DND-41 (cell line): ENCODE results near the gene TBXAS1.

Source experiments
- ATAC-seq: fragments of 200-7000 bp; cut with Tn5 transposase; 3 replicates; pipeline ENCODE4 v1.9.1; 2021; ENCODE audit warnings: low read depth; ENCODE audit not compliant: insufficient read depth
- DNase-seq: peaks from one replicate; pipeline ENCODE4 v3.0.0-alpha.2; 2020
- H2AFZ ChIP-seq: 2 replicates; pipeline ENCODE4 v1.6.0; 2012; ENCODE audit warnings: low read depth, low read length
- H3K27ac ChIP-seq: 2 replicates; pipeline ENCODE4 v1.5.1; 2012; ENCODE audit warnings: low read length, inconsistent platforms
- H3K27me3 ChIP-seq: fragments of 200-600 bp; sonication (generic); 2 replicates; pipeline ENCODE4 v1.6.0; 2012; ENCODE audit warnings: low read length, mild to moderate bottlenecking, inconsistent platforms; ENCODE audit not compliant: insufficient read depth, poor library complexity
- H3K36me3 ChIP-seq: 2 replicates; pipeline ENCODE4 v1.5.1; 2012; ENCODE audit warnings: low read length, inconsistent platforms; ENCODE audit not compliant: insufficient read depth
- H3K4me1 ChIP-seq: 2 replicates; pipeline ENCODE4 v1.5.1; 2012; ENCODE audit warnings: mild to moderate bottlenecking, low read length; ENCODE audit not compliant: insufficient read depth
- H3K4me2 ChIP-seq: 2 replicates; pipeline ENCODE4 v1.6.0; 2012; ENCODE audit warnings: mild to moderate bottlenecking, moderate library complexity, low read length, inconsistent platforms; ENCODE audit not compliant: insufficient read depth
- H3K4me3 ChIP-seq, 2 experiments: fragments of 200-600 bp in 1 of 2; shearing (Covaris generic) in 1 of 2; 2 replicates each; pipeline ENCODE4 v1.5.1; 2012 to 2016; ENCODE audit warnings: inconsistent platforms in 2 of 2, low read length in 2 of 2, mild to moderate bottlenecking in 2 of 2, low read depth in 1 of 2, moderate library complexity in 1 of 2
- H3K79me2 ChIP-seq: 2 replicates; pipeline ENCODE4 v1.6.0; 2012; ENCODE audit warnings: low read length, inconsistent platforms; ENCODE audit not compliant: insufficient read depth
- H3K9ac ChIP-seq: 2 replicates; pipeline ENCODE4 v1.6.0; 2012; ENCODE audit warnings: low read depth, mild to moderate bottlenecking, inconsistent platforms, low read length, moderate library complexity
- H3K9me3 ChIP-seq: 2 replicates; pipeline ENCODE4 v1.5.1; 2012; ENCODE audit warnings: low read length, moderate library complexity, mild to moderate bottlenecking, inconsistent platforms; ENCODE audit not compliant: insufficient read depth, severe bottlenecking
- H4K20me1 ChIP-seq: 2 replicates; pipeline ENCODE4 v1.6.0; 2012; ENCODE audit warnings: low read length; ENCODE audit not compliant: insufficient read depth
- EZH2 ChIP-seq: IDR thresholded peaks from 3 replicates; pipeline ENCODE4 v1.6.1; 2012; ENCODE audit warnings: borderline replicate concordance, low read depth, mild to moderate bottlenecking, moderate library complexity, low read length, inconsistent platforms; ENCODE audit not compliant: severe bottlenecking
- TF ChIP-seq, protein P1 (sequence below): IDR thresholded peaks from 2 replicates; pipeline ENCODE4 v1.5.1; 2012; ENCODE audit warnings: borderline replicate concordance, low read length, moderate library complexity, mild to moderate bottlenecking; ENCODE audit not compliant: poor library complexity, severe bottlenecking; ENCODE audit errors: extremely low read depth

TBXAS1 gene

DNA sequence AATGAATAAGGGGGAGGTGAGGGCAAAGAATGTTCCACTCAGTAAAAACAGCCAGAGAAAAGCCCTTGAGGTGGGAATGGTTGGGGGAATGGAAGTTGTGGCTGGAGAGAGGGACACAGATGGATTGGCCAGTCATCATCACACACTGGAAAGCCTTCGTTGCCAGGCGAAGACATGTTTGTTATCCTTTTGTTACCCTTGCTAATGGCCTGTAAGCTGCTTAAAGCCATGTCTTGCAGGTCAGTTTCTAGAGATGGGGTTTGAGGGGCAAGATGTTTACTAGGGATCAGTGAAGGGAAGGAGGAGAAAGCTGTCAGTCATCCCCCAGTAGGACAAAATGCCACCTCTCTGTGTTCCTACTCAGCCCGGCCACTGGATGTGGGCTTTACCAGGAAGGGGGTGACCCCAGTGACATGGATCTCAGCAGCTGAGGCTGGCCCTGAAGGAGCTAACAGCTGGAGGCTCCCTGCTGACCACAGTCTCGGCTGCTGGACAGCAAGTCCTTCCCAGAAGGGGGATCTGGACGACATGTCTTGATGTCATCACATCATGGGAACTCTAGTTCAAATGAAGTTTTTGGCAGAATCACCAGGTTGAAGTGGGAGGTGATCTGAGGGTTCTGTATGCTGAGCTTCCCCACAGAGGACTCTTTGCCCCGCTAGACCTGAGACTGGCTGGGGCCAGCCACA is 66.2 kb downstream of the TBXAS1 start:
- H3K79me2 ChIP-seq, result no peaks in the 10 kb centered on the region
- no peaks in the 10 kb centered on the region for H3K36me3 ChIP-seq
- no peak overlapping the region for H2AFZ ChIP-seq
- H3K9me3 ChIP-seq, result no peaks in the 10 kb centered on the region
- ATAC-seq, result no peak
- no peaks in the 10 kb centered on the region for H3K4me1 ChIP-seq
- TF ChIP-seq, protein P1, sequence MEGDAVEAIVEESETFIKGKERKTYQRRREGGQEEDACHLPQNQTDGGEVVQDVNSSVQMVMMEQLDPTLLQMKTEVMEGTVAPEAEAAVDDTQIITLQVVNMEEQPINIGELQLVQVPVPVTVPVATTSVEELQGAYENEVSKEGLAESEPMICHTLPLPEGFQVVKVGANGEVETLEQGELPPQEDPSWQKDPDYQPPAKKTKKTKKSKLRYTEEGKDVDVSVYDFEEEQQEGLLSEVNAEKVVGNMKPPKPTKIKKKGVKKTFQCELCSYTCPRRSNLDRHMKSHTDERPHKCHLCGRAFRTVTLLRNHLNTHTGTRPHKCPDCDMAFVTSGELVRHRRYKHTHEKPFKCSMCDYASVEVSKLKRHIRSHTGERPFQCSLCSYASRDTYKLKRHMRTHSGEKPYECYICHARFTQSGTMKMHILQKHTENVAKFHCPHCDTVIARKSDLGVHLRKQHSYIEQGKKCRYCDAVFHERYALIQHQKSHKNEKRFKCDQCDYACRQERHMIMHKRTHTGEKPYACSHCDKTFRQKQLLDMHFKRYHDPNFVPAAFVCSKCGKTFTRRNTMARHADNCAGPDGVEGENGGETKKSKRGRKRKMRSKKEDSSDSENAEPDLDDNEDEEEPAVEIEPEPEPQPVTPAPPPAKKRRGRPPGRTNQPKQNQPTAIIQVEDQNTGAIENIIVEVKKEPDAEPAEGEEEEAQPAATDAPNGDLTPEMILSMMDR, result no peak
- TF ChIP-seq EZH2, result no peak
- no peak overlapping the region for H3K4me2 ChIP-seq
- H3K27me3 ChIP-seq, result no peaks in the 10 kb centered on the region
- no peaks in the 10 kb centered on the region for H4K20me1 ChIP-seq
- H3K27ac ChIP-seq, result no peak overlapping the region
- DNase-seq, result no peak
- H3K4me3 ChIP-seq, result no peak overlapping the region
- no peak overlapping the region for H3K9ac ChIP-seq

DNA sequence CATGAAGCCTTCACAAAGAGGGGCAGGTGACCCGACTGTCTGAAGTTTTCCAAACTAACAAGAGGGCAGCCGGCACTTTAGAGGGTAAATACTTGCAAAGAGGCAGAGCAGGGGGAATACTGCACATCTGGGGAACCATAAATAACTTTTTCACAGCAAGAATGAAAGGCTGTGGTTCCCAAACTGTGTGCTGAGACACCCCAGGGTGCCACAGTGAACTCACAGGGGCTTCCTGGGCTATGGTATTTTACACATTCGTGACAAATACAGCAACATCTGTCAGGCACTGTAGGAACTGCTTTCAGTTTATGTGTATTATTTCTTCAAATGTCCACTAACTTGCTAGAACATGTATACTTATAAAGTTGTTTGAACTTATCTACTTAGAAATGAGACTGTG is 67.2 kb downstream of the TBXAS1 start:
- H3K4me2 ChIP-seq, result no peak overlapping the region
- no peak overlapping the region for H3K9ac ChIP-seq

DNA sequence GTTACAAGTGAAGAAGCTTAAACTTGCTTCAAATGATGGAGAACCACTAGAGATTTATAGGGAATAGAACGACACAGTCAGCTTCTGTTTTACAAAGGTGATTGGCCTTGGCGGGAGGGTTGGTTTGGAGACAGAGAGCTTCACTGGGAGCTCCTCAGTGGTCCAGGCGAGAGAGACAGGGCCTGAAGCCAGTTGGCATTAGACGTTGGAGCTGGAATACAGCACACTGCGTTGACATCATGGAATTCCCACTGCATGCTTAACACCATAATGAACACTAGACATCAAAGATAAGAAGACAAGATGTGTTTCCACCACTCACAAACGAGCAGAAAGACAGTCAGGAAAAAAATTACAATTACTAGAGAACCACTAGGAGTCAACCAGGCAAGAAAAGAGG is 67.8 kb downstream of the TBXAS1 start:
- H4K20me1 ChIP-seq, result no peaks in the 10 kb centered on the region
- H3K27ac ChIP-seq, result no peak overlapping the region
- H2AFZ ChIP-seq, result no peak overlapping the region
- no peaks in the 10 kb centered on the region for H3K79me2 ChIP-seq
- TF ChIP-seq, protein P1, result no peak
- no peak for TF ChIP-seq EZH2
- H3K4me2 ChIP-seq, result no peak overlapping the region
- no peak overlapping the region for H3K9ac ChIP-seq
- H3K4me3 ChIP-seq, result no peak overlapping the region
- H3K4me1 ChIP-seq, result no peaks in the 10 kb centered on the region
- H3K9me3 ChIP-seq, result no peaks in the 10 kb centered on the region
- H3K27me3 ChIP-seq, result no peaks in the 10 kb centered on the region
- ATAC-seq (no peak), DNase-seq (no peak)
- H3K36me3 ChIP-seq, result no peaks in the 10 kb centered on the region

More for the DNA sequence above, 67.2 kb downstream of the TBXAS1 start:
- no peak overlapping the region for H3K4me3 ChIP-seq
- no peak for DNase-seq
- no peak for TF ChIP-seq EZH2
- TF ChIP-seq, protein P1, result no peak
- H3K27me3 ChIP-seq, result no peaks in the 10 kb centered on the region
- no peaks in the 10 kb centered on the region for H3K9me3 ChIP-seq
- H4K20me1 ChIP-seq, result no peaks in the 10 kb centered on the region
- ATAC-seq, result no peak
- no peak overlapping the region for H2AFZ ChIP-seq
- H3K4me1 ChIP-seq, result no peaks in the 10 kb centered on the region
- no peaks in the 10 kb centered on the region for H3K36me3 ChIP-seq
- H3K27ac ChIP-seq, result no peak overlapping the region
- H3K79me2 ChIP-seq, result no peaks in the 10 kb centered on the region
